Neural cell (in vitro differentiated cells): ENCODE measurements around the gene LIME1.

ENCODE experiments used
- CTCF ChIP-seq: fragments of 450-650 bp; IDR thresholded peaks from 2 replicates; pipeline ENCODE4 v1.5.1; 2014; ENCODE audit warnings: antibody characterized with exemption, mild to moderate bottlenecking, moderate library complexity; ENCODE audit not compliant: poor library complexity, severe bottlenecking
- EZH2 ChIP-seq: fragments of 200-600, 300-800 bp; shearing (Covaris generic), sonication (generic); IDR thresholded peaks from 2 replicates; pipeline ENCODE4 v1.6.1; 2014; ENCODE audit warnings: antibody characterized with exemption, low read length, borderline replicate concordance, mild to moderate bottlenecking; ENCODE audit not compliant: insufficient read depth, poor library complexity, severe bottlenecking
- MXI1 ChIP-seq: fragments of 450-650 bp; conservative IDR thresholded peaks from 2 replicates; pipeline ENCODE4 v1.6.1; 2014; ENCODE audit warnings: antibody characterized with exemption, mild to moderate bottlenecking; ENCODE audit not compliant: poor library complexity, severe bottlenecking
- POLR2AphosphoS5 ChIP-seq: IDR thresholded peaks from 2 replicates; pipeline ENCODE4 v1.6.1; 2012
- REST ChIP-seq: IDR thresholded peaks from 2 replicates; pipeline ENCODE4 v1.6.1; 2012; ENCODE audit warnings: borderline replicate concordance

- TF ChIP-seq CTCF (no peak), EZH2 (no peak), POLR2AphosphoS5 (no peak), REST (no peak), MXI1 (no peak)
Measured at GRCh38 chr20:63753381-63753780, 16.9 kb downstream of the LIME1 start.
